Choroid plexus epithelial cell (primary cell): ENCODE data around the gene OR6C74.

Experiments used
- DNase-seq: peaks from one replicate; pipeline ENCODE4 v3.0.0-alpha.2; 2010; ENCODE audit warnings: low read depth
- H3K4me3 ChIP-seq: 2 replicates; pipeline ENCODE4 v1.5.1; 2011; ENCODE audit warnings: low read depth, mild to moderate bottlenecking, control low read depth, low read length, moderate library complexity
- CTCF ChIP-seq: conservative IDR thresholded peaks from 2 replicates; pipeline ENCODE4 v1.5.1; 2011; ENCODE audit warnings: low read depth, mild to moderate bottlenecking, control low read depth, inconsistent platforms, low read length, moderate library complexity

The OR6C74 gene

GRCh38 chr12:55244309-55244708, at the start of gene OR6C74:
Gene OR6C74, plus strand, starts transcription at chr12:55244609. Its CDS starts 2,679 bp downstream, at chr12:55247288.
- no peak for DNase-seq
- TF ChIP-seq CTCF: no peak
- no peak within 1 kb of the TSS for H3K4me3 ChIP-seq

GRCh38 chr12:55220725-55221124, 23.7 kb upstream of the OR6C74 start, which contains the start of gene OR10A7:
Gene OR10A7, plus strand, starts transcription at chr12:55221025. Its CDS starts 0 bp downstream, at chr12:55221025.
- no peak for DNase-seq
- TF ChIP-seq CTCF: no peak
- H3K4me3 ChIP-seq: no peak within 1 kb of the TSS

- H3K4me3 ChIP-seq: no peak overlapping the region
- TF ChIP-seq CTCF: no peak
- DNase-seq: no peak
Measured at GRCh38 chr12:55226523-55226922, 17.9 kb upstream of the OR6C74 start.

- DNase-seq: no peak
- no peak overlapping the region for H3K4me3 ChIP-seq
- no peak for TF ChIP-seq CTCF
Measured at GRCh38 chr12:55227643-55228042, 16.8 kb upstream of the OR6C74 start.

- DNase-seq: no peak
- no peak for TF ChIP-seq CTCF
- H3K4me3 ChIP-seq: no peak overlapping the region
Measured at GRCh38 chr12:55246159-55246558, 1.8 kb downstream of the OR6C74 start.

- no peak for TF ChIP-seq CTCF
- no peak overlapping the region for H3K4me3 ChIP-seq
- no peak for DNase-seq
Measured at GRCh38 chr12:55250944-55251343, 6.5 kb downstream of the OR6C74 start.

- no peak for TF ChIP-seq CTCF
- DNase-seq: no peak
- H3K4me3 ChIP-seq: no peak overlapping the region
Measured at GRCh38 chr12:55253281-55253680, 8.9 kb downstream of the OR6C74 start.
